Measurements from ENCODE around the gene PNPLA6. TPM values are rescaled to one million over a fixed set of nuclear protein-coding genes. Genes with fewer than 3 reads are reported as not detected.

The PNPLA6 gene
- polyA plus RNA-seq, 3 donors, result 32.0 to 57.0 (median 43.3) TPM

DNA sequence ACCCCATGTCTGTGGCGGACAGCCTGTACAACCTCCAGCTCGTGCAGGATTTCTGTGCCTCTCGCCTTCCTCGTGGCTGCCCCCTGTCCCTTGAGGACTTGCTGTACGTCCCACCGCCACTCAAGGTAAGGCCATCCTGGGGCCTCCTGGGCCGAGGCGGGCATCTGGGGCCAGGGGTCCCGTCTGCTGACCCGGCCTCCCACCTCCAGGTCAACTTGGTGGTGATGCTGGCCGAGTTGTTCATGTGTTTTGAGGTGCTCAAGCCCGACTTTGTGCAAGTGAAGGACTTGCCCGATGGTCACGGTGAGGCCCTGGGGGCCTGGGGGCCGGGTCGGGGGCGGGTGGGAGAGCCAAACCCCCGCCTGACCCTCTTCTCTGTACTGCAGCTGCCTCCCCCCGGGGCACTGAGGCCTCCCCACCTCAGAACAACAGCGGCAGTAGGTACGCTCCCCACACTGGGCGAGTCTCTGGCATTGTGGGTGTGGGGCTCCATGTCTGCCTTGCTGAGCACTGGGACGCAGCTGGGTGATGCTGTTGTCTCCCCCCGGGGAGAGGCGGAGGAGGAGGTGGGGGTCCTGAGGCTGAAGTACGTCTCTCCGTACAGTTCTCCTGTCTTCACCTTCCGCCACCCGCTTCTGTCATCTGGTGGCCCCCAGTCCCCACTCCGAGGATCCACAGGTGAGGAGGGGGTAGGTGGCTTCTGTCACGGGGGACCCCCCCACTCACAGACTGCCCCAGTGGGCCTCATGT is 75.1 kb downstream of the PNPLA6 start:
- no peak for DNase-seq (ENCODE audit: extremely low read depth in 1 of 11, low read depth in 9 of 11, low spot score in 4 of 11)

Other genes starting within 250 kb of the PNPLA6 start
- gene INSR, start 241.3 kb upstream of the PNPLA6 start, polyA plus RNA-seq (ENCODE audit: insufficient read length in 3 of 3), result 10 to 100 TPM; 26.6 to 37.0 (median 31.9) TPM
- 10 to 100 TPM; 27.7 to 34.0 (median 34.0) TPM for gene ARHGEF18, start 186.8 kb upstream of the PNPLA6 start, polyA plus RNA-seq (ENCODE audit: insufficient read length in 3 of 3)
- gene PEX11G, start 46.7 kb upstream of the PNPLA6 start, polyA plus RNA-seq (ENCODE audit: insufficient read length in 3 of 3), result 1 to 10 TPM; 6.0 to 7.9 (median 7.6) TPM
- gene ZNF358, start 19.6 kb upstream of the PNPLA6 start, polyA plus RNA-seq (ENCODE audit: insufficient read length in 3 of 3), result 10 to 100 TPM; 31.9 to 59.6 (median 59.1) TPM
- gene MCOLN1, start 13.1 kb upstream of the PNPLA6 start, polyA plus RNA-seq (ENCODE audit: insufficient read length in 3 of 3), result 10 to 100 TPM; 12.7 to 22.5 (median 15.8) TPM
- 10 to 100 TPM; 16.4 to 25.4 (median 22.4) TPM for gene CAMSAP3, start 60.1 kb downstream of the PNPLA6 start, polyA plus RNA-seq (ENCODE audit: insufficient read length in 3 of 3)
- gene XAB2, start 93.8 kb downstream of the PNPLA6 start, polyA plus RNA-seq (ENCODE audit: insufficient read length in 3 of 3), result 10 to 100 TPM; 31.4 to 45.7 (median 42.6) TPM
- 100 to 1,000 TPM in 2 of 3 donors, 10 to 100 TPM in 1; 94.6 to 126 (median 122) TPM for gene PET100, start 94.1 kb downstream of the PNPLA6 start, polyA plus RNA-seq (ENCODE audit: insufficient read length in 3 of 3)
- gene PCP2, start 98.0 kb downstream of the PNPLA6 start, polyA plus RNA-seq (ENCODE audit: insufficient read length in 3 of 3), result 1 to 10 TPM in 1 of 3 donors, under 1 TPM in 2; 0.42 to 1.8 (median 0.83) TPM
- gene STXBP2, start 101.4 kb downstream of the PNPLA6 start, polyA plus RNA-seq (ENCODE audit: insufficient read length in 3 of 3), result 10 to 100 TPM; 61.3 to 86.4 (median 75.4) TPM
- gene RETN, start 133.3 kb downstream of the PNPLA6 start, polyA plus RNA-seq (ENCODE audit: insufficient read length in 3 of 3), result 1 to 10 TPM in 2 of 3 donors, under 1 TPM in 1; 0.76 to 1.7 (median 1.4) TPM
- gene MCEMP1, start 141.4 kb downstream of the PNPLA6 start, polyA plus RNA-seq (ENCODE audit: insufficient read length in 3 of 3), result under 1 TPM; 0.14 to 0.61 (median 0.39) TPM
- gene TRAPPC5, start 145.1 kb downstream of the PNPLA6 start, polyA plus RNA-seq (ENCODE audit: insufficient read length in 3 of 3), result 10 to 100 TPM; 36.3 to 71.1 (median 62.5) TPM
- gene FCER2, start 166.4 kb downstream of the PNPLA6 start, polyA plus RNA-seq (ENCODE audit: insufficient read length in 3 of 3), result under 1 TPM in 2 of 3 donors, not detected in 1; 0.06 to 0.14 TPM
- gene CLEC4G, start 196.4 kb downstream of the PNPLA6 start, polyA plus RNA-seq (ENCODE audit: insufficient read length in 3 of 3), result under 1 TPM in 1 of 3 donors, not detected in 2; 0.17 TPM
- 1 to 10 TPM; 1.4 to 2.7 (median 1.5) TPM for gene CD209, start 211.8 kb downstream of the PNPLA6 start, polyA plus RNA-seq (ENCODE audit: insufficient read length in 3 of 3)
- 1 to 10 TPM; 2.0 to 4.2 (median 3.4) TPM for gene CLEC4M, start 227.5 kb downstream of the PNPLA6 start, polyA plus RNA-seq (ENCODE audit: insufficient read length in 3 of 3)

Data from renal cortex interstitium (tissue), 11 donors.